HepG2 (cell line): ENCODE data around the gene DENND5B. TPM values are rescaled to one million over a fixed set of nuclear protein-coding genes. Genes with fewer than 3 reads are reported as not detected.

ENCODE experiments used
- BORCS8-MEF2B ChIP-seq: sonication (generic); formaldehyde crosslinking; IDR thresholded peaks from 2 replicates; pipeline ENCODE4 v1.8.0; 2022; ENCODE audit warnings: mild to moderate bottlenecking, missing genetic modification reagents
- CHD2 ChIP-seq: IDR thresholded peaks from 2 replicates; pipeline ENCODE4 v1.6.1; 2011; ENCODE audit warnings: low read depth, low read length, improper control_type of control experiment
- KDM2A ChIP-seq: sonication (generic); formaldehyde crosslinking; IDR thresholded peaks from 2 replicates; pipeline ENCODE4 v1.4.0; 2020; ENCODE audit warnings: low read depth, missing genetic modification reagents, borderline replicate concordance
- NFE2 ChIP-seq: sonication (generic); formaldehyde crosslinking; IDR thresholded peaks from 2 replicates; pipeline ENCODE4 v1.4.0; 2020; ENCODE audit warnings: missing genetic modification reagents
- RORA ChIP-seq: sonication (generic); formaldehyde crosslinking; IDR thresholded peaks from 2 replicates; pipeline ENCODE4 v1.5.0; 2020; ENCODE audit warnings: mild to moderate bottlenecking, missing genetic modification reagents, moderate library complexity
- ZFP90 ChIP-seq: sonication (generic); formaldehyde crosslinking; IDR thresholded peaks from 2 replicates; pipeline ENCODE4 v1.8.0; 2022; ENCODE audit warnings: missing genetic modification reagents, mild to moderate bottlenecking, inconsistent platforms, borderline replicate concordance
- ZNF607 ChIP-seq: sonication (generic); formaldehyde crosslinking; IDR thresholded peaks from 2 replicates; pipeline ENCODE4 v1.5.1; 2020; ENCODE audit warnings: missing genetic modification reagents, mild to moderate bottlenecking, borderline replicate concordance
- polyA plus RNA-seq, 8 experiments: library from polyadenylated mRNA; depleted of rRNA in 3 of 8; stranded (reverse) in 7 of 8; unstranded in 1 of 8; fragments of >200 nt; fragmentation: Illumina TruSeq in 4 of 8; extraction: Trizol in 4 of 8; gene quantifications; 2 replicates each; pipeline versions ENCODE4 v1.2.1 to v1.2.3, GENCODE V29; 2011 to 2016; ENCODE audit warnings: low read depth in 4 of 8, missing spikeins in 1 of 8, mixed read lengths in 1 of 8; ENCODE audit not compliant: insufficient read depth in 1 of 8
- total RNA-seq, 5 experiments: library from RNA; depleted of rRNA; stranded (reverse); fragments of >200 nt; fragmentation: Illumina TruSeq; extraction: Trizol; gene quantifications; 2 replicates each; pipeline ENCODE4 v1.2.3, GENCODE V29; 2016; ENCODE audit warnings: low read depth in 1 of 5
- TF ChIP-seq, protein P1 (sequence below): sonication (generic); formaldehyde crosslinking; IDR thresholded peaks from 2 replicates; pipeline ENCODE4 v1.4.0; 2020; ENCODE audit warnings: mild to moderate bottlenecking, missing genetic modification reagents, borderline replicate concordance
- TF ChIP-seq, protein P2 (sequence below): sonication (generic); formaldehyde crosslinking; conservative IDR thresholded peaks from 2 replicates; pipeline ENCODE4 v1.8.0; 2022; ENCODE audit warnings: missing genetic modification reagents

The DENND5B gene
- total and polyA plus RNA-seq, 2 of the 13 experiments (the other 11 are each of a cell fraction or from before 2014, with no cell fraction given), result 14.7 to 18.7 TPM

DNA sequence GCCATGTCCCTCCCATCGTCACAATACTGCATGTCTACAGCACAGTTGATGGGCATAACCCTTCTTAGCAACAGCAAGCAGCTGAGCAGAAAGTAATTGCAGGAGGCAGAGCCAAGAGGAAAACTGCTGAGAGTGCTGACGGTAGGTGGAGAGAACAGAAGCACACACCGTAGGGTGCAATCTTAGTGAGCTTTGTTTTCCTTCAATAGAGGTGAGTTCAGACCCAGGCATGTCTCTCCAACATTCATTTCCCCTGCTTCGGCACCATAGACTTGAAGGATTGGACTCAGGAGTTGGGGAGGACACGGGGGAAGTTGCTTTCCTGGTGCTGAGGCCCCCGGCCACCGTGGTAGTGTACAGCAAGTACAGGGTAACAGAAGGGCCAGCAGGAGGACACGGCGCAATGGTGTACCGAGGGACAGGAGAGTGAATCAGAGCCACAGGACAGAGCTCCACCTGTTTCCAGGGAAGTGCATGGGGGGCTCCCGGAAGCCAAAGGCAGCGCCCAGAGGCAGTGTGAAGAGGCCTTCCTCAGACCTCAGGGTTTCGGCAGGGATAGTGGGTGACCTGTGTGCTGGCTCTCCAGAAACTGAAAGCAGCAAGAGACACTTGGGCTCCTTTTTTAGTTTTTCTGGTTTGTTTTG, 228.7 kb downstream of the DENND5B start (continued):
- TF ChIP-seq NFE2 (CRISPR knock-in tag) (no peak), ZNF607 (CRISPR knock-in tag) (peak; percentile 71; the same call in 1 of the 2 replicates), BORCS8-MEF2B (CRISPR knock-in tag) (no peak), CHD2 (no peak), KDM2A (no peak; the same call in 1 of the 2 replicates), ZFP90 (CRISPR knock-in tag) (no peak), RORA (CRISPR knock-in tag) (no peak)
- TF ChIP-seq, protein P1, sequence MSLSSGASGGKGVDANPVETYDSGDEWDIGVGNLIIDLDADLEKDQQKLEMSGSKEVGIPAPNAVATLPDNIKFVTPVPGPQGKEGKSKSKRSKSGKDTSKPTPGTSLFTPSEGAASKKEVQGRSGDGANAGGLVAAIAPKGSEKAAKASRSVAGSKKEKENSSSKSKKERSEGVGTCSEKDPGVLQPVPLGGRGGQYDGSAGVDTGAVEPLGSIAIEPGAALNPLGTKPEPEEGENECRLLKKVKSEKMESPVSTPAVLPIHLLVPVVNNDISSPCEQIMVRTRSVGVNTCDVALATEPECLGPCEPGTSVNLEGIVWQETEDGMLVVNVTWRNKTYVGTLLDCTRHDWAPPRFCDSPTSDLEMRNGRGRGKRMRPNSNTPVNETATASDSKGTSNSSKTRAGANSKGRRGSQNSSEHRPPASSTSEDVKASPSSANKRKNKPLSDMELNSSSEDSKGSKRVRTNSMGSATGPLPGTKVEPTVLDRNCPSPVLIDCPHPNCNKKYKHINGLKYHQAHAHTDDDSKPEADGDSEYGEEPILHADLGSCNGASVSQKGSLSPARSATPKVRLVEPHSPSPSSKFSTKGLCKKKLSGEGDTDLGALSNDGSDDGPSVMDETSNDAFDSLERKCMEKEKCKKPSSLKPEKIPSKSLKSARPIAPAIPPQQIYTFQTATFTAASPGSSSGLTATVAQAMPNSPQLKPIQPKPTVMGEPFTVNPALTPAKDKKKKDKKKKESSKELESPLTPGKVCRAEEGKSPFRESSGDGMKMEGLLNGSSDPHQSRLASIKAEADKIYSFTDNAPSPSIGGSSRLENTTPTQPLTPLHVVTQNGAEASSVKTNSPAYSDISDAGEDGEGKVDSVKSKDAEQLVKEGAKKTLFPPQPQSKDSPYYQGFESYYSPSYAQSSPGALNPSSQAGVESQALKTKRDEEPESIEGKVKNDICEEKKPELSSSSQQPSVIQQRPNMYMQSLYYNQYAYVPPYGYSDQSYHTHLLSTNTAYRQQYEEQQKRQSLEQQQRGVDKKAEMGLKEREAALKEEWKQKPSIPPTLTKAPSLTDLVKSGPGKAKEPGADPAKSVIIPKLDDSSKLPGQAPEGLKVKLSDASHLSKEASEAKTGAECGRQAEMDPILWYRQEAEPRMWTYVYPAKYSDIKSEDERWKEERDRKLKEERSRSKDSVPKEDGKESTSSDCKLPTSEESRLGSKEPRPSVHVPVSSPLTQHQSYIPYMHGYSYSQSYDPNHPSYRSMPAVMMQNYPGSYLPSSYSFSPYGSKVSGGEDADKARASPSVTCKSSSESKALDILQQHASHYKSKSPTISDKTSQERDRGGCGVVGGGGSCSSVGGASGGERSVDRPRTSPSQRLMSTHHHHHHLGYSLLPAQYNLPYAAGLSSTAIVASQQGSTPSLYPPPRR (CRISPR knock-in tag), result no peak
- TF ChIP-seq, protein P2, sequence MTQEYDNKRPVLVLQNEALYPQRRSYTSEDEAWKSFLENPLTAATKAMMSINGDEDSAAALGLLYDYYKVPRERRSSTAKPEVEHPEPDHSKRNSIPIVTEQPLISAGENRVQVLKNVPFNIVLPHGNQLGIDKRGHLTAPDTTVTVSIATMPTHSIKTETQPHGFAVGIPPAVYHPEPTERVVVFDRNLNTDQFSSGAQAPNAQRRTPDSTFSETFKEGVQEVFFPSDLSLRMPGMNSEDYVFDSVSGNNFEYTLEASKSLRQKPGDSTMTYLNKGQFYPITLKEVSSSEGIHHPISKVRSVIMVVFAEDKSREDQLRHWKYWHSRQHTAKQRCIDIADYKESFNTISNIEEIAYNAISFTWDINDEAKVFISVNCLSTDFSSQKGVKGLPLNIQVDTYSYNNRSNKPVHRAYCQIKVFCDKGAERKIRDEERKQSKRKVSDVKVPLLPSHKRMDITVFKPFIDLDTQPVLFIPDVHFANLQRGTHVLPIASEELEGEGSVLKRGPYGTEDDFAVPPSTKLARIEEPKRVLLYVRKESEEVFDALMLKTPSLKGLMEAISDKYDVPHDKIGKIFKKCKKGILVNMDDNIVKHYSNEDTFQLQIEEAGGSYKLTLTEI, result no peak
